ENCODE measurements around the gene TKFC. TPM values are rescaled to one million over a fixed set of nuclear protein-coding genes. Genes with fewer than 3 reads are reported as not detected.
A peak's percentile ranks its signal among the peaks of the same experiment; 100 is the strongest.

TKFC gene
- total RNA-seq, 4 donors from 2014 or later = 6.7 to 14.8 (median 11.8) TPM

- Histone ChIP-seq H3K4me3 (peak within 1 kb of the TSS; percentile 88 to 99 (median 94)), H3K36me3 (peaks cover 0 to 30% of the 10 kb centered on the region in 2 donors), H3K4me1 (peaks cover 24 to 29% of the 10 kb centered on the region in 2 donors), H3K27ac (peak within 1 kb of the TSS; percentile 98 to 100 (median 100)), H3K27me3 (no peaks in the 10 kb centered on the region), H3K9me3 (no peaks in the 10 kb centered on the region)
- ATAC-seq = peak; percentile 86
- intact Hi-C loops (cut with DNase I; ENCODE audit: low total_unique reads) = loop anchor here (1.0 to 2.0 kb wide), 3 partner anchors 16 to 67 kb away; partner anchors contain the start of genes CPSF7, DDB1 and TKFC
- no peak for TF ChIP-seq CTCF (IDR thresholded peaks at IDR 0.05 in 4 of 5, conservative IDR thresholded peaks at IDR 0.05 in 1 of 5)
- TF ChIP-seq POLR2A (IDR thresholded peaks at IDR 0.05) = peak; percentile 94 to 98
- DNase-seq = peak; percentile 87 to 91
- in situ Hi-C loops (cut with MboI; ENCODE audit: low sequenced_read_pairs in 4 of 4) = no loop called here
Observed at GRCh38 chr11:61361741-61362541, 28.9 kb downstream of the TKFC start, which contains the start of the genes CYB561A3 and TMEM138. CYB561A3 (minus strand) TSS chr11:61361882; CDS start chr11:61356713, 5,169 bp downstream. TMEM138 (plus strand) TSS chr11:61362374; CDS start chr11:61364391, 2,017 bp downstream.

GRCh38 chr11:61362542-61362875 is 29.5 kb downstream of the TKFC start:
- intact Hi-C loops (cut with DNase I; ENCODE audit: low total_unique reads) = loop anchor here (1.0 kb wide), 1 partner anchor 16 kb away; no protein-coding TSS in a partner anchor
- H3K27ac ChIP-seq = peak overlapping the region; percentile 98 to 100 (median 100)

GRCh38 chr11:61364012-61364675 is 31.1 kb downstream of the TKFC start:
- H3K36me3 ChIP-seq = peaks cover 0 to 51% of the 10 kb centered on the region in 2 donors
- H3K4me1 ChIP-seq = peaks cover 24 to 29% of the 10 kb centered on the region in 2 donors
- intact Hi-C loops (cut with DNase I; ENCODE audit: low total_unique reads) (no loop called here), in situ Hi-C loops (cut with MboI; ENCODE audit: low sequenced_read_pairs in 4 of 4) (no loop called here)
- no peak for TF ChIP-seq CTCF (IDR thresholded peaks at IDR 0.05 in 4 of 5, conservative IDR thresholded peaks at IDR 0.05 in 1 of 5)
- no peak for TF ChIP-seq POLR2A (IDR thresholded peaks at IDR 0.05)
- no peaks in the 10 kb centered on the region for H3K9me3 ChIP-seq
- no peak overlapping the region for H3K4me3 ChIP-seq
- DNase-seq = no peak
- H3K27ac ChIP-seq = peak overlapping the region in 1 of 4 donors; percentile 99
- no peaks in the 10 kb centered on the region for H3K27me3 ChIP-seq
- no peak for ATAC-seq

More at GRCh38 chr11:61362542-61362875, 29.5 kb downstream of the TKFC start:
- TF ChIP-seq POLR2A (IDR thresholded peaks at IDR 0.05) = no peak
- TF ChIP-seq CTCF (IDR thresholded peaks at IDR 0.05 in 4 of 5, conservative IDR thresholded peaks at IDR 0.05 in 1 of 5) = no peak
- H3K9me3 ChIP-seq = no peaks in the 10 kb centered on the region
- peaks cover 24 to 29% of the 10 kb centered on the region in 2 donors for H3K4me1 ChIP-seq
- in situ Hi-C loops (cut with MboI; ENCODE audit: low sequenced_read_pairs in 4 of 4) = no loop called here
- no peaks in the 10 kb centered on the region for H3K27me3 ChIP-seq
- peak overlapping the region; percentile 88 to 99 (median 94) for H3K4me3 ChIP-seq
- DNase-seq (peak; percentile 8 to 36), ATAC-seq (peak; percentile 12 to 23)
- peaks cover 0 to 36% of the 10 kb centered on the region in 2 donors for H3K36me3 ChIP-seq

- DNase-seq = no peak
- TF ChIP-seq CTCF (IDR thresholded peaks at IDR 0.05 in 4 of 5, conservative IDR thresholded peaks at IDR 0.05 in 1 of 5) (no peak), POLR2A (IDR thresholded peaks at IDR 0.05) (no peak)
- Histone ChIP-seq H3K27ac (no peak overlapping the region), H3K36me3 (peaks cover 0 to 71% of the 10 kb centered on the region in 2 donors), H3K9me3 (no peaks in the 10 kb centered on the region), H3K4me3 (no peak overlapping the region), H3K4me1 (peaks cover 15 to 16% of the 10 kb centered on the region in 2 donors), H3K27me3 (no peaks in the 10 kb centered on the region)
- no peak for ATAC-seq
- in situ Hi-C loops (cut with MboI; ENCODE audit: low sequenced_read_pairs in 4 of 4) = no loop called here
- intact Hi-C loops (cut with DNase I; ENCODE audit: low total_unique reads) = no loop called here
Observed at GRCh38 chr11:61367406-61367805, 34.4 kb downstream of the TKFC start.
